B cell (primary cell): Measurements from ENCODE around the gene PTPRN2. TPM values are rescaled to one million over a fixed set of nuclear protein-coding genes. Genes with fewer than 3 reads are reported as not detected.

Experiments used
- ATAC-seq: fragments of 200-7000 bp; cut with Tn5 transposase; one replicate; pipeline ENCODE4 v1.10.0; 2021; ENCODE audit warnings: low read depth, mild to moderate bottlenecking, moderate number of reproducible peaks, moderate library complexity
- CTCF ChIA-PET: fragments of 350-600 bp; sonication (Branson Sonifier 250); formaldehyde crosslinking; loops from one replicate; lab custom pipeline; 2021; ENCODE audit warnings: antibody characterized with exemption, inconsistent platforms; lab: Charles Lee
- POLR2A ChIA-PET: fragments of 350-600 bp; sonication (Branson Sonifier 250); formaldehyde crosslinking; loops from one replicate; lab custom pipeline; 2021; ENCODE audit warnings: antibody characterized with exemption; lab: Charles Lee
- DNase-seq: peaks from one replicate; pipeline ENCODE4 v3.0.0; 2013
- H2AFZ ChIP-seq: 2 replicates; pipeline ENCODE4 v1.6.1; 2012; ENCODE audit warnings: mild to moderate bottlenecking, low read depth, low read length; ENCODE audit not compliant: insufficient read depth, poor library complexity, severe bottlenecking
- H3K27ac ChIP-seq, 2 donors: 1 replicate in 1 of 2; 2 replicates in 1 of 2; pipeline ENCODE4 v1.5.1; 2012 to 2013; ENCODE audit warnings: low read length in 2 of 2, mild to moderate bottlenecking in 2 of 2, moderate library complexity in 1 of 2
- H3K27me3 ChIP-seq, 4 experiments: fragments of 200-600 bp in 1 of 4; sonication (generic) in 1 of 4; replicated peaks in 1 of 4; 1 replicate in 2 of 4; 2 replicates in 2 of 4; pipeline versions ENCODE4 v1.6.1 to v1.7.0; 2013 to 2016; ENCODE audit warnings: low read length in 3 of 4, mild to moderate bottlenecking in 2 of 4, mixed read lengths in 1 of 4, moderate library complexity in 1 of 4; ENCODE audit not compliant: insufficient read depth in 4 of 4, control insufficient read depth in 3 of 4; ENCODE audit errors: control extremely low read depth in 1 of 4
- H3K36me3 ChIP-seq, 2 experiments: replicated peaks in 1 of 2; 1 replicate in 1 of 2; 2 replicates in 1 of 2; pipeline versions ENCODE4 v1.6.1 to v1.7.1; 2013; ENCODE audit warnings: low read length in 1 of 2; ENCODE audit not compliant: insufficient read depth in 2 of 2, control insufficient read depth in 1 of 2; ENCODE audit errors: control extremely low read depth in 1 of 2, extremely low read depth in 1 of 2
- H3K4me1 ChIP-seq, 2 donors: fragments of 200-600 bp in 1 of 2; sonication (generic) in 1 of 2; 1 replicate in 1 of 2; 2 replicates in 1 of 2; pipeline versions ENCODE4 v1.5.1 to v1.6.1; 2013 to 2017; ENCODE audit warnings: low read length in 2 of 2; ENCODE audit not compliant: control insufficient read depth in 2 of 2, insufficient read depth in 2 of 2
- H3K4me2 ChIP-seq: replicated peaks from 2 replicates; pipeline ENCODE3; 2012; ENCODE audit warnings: mild to moderate bottlenecking, low read depth, low read length; ENCODE audit not compliant: poor library complexity, severe bottlenecking
- H3K4me3 ChIP-seq, 5 experiments: fragments of 200-600 bp in 1 of 5; sonication (generic) in 1 of 5; 1 replicate in 3 of 5; 2 replicates in 2 of 5; pipeline versions ENCODE4 v1.5.1 to v1.7.0; 2011 to 2016; ENCODE audit warnings: low read length in 4 of 5, mild to moderate bottlenecking in 4 of 5, low read depth in 2 of 5, control low read depth in 1 of 5, moderate library complexity in 1 of 5; ENCODE audit not compliant: insufficient read depth in 1 of 5; ENCODE audit errors: control extremely low read depth in 1 of 5, extremely low read depth in 1 of 5
- H3K79me2 ChIP-seq: fragments of 200-600 bp; sonication (generic); one replicate; pipeline ENCODE4 v1.6.0; 2016; ENCODE audit warnings: low read length; ENCODE audit not compliant: control insufficient read depth, insufficient read depth
- H3K9ac ChIP-seq: fragments of 200-600 bp; sonication (generic); 2 replicates; pipeline ENCODE4 v1.6.1; 2017; ENCODE audit warnings: mild to moderate bottlenecking, low read length, moderate library complexity
- H3K9me3 ChIP-seq, 3 donors: one replicate each; pipeline versions ENCODE4 v1.6.1 to v1.7.1; 2013; ENCODE audit warnings: low read length in 2 of 3; ENCODE audit not compliant: control insufficient read depth in 2 of 3, insufficient read depth in 1 of 3; ENCODE audit errors: control extremely low read depth in 1 of 3
- H4K20me1 ChIP-seq: 2 replicates; pipeline ENCODE4 v1.6.0; 2012; ENCODE audit warnings: mild to moderate bottlenecking, low read length; ENCODE audit not compliant: insufficient read depth, control insufficient read depth, poor library complexity, severe bottlenecking
- H3K27ac Mint-ChIP-seq: one replicate; pipeline ENCODE4 v1.8.0; 2021; ENCODE audit warnings: mixed read lengths
- H3K27me3 Mint-ChIP-seq: one replicate; pipeline ENCODE4 v1.8.0; 2021; ENCODE audit warnings: mixed read lengths
- H3K4me1 Mint-ChIP-seq: one replicate; pipeline ENCODE4 v1.8.0; 2021; ENCODE audit warnings: mixed read lengths
- H3K4me3 Mint-ChIP-seq: one replicate; pipeline ENCODE4 v1.8.0; 2021; ENCODE audit warnings: mixed read lengths
- H3K9me3 Mint-ChIP-seq: one replicate; pipeline ENCODE4 v1.8.0; 2022; ENCODE audit warnings: mixed read lengths; ENCODE audit not compliant: insufficient read depth
- EZH2 ChIP-seq: IDR thresholded peaks from 2 replicates; pipeline ENCODE4 v1.6.1; 2012; ENCODE audit warnings: borderline replicate concordance, low read depth, mild to moderate bottlenecking, moderate library complexity, low read length; ENCODE audit not compliant: insufficient read depth, poor library complexity, severe bottlenecking
- WGBS: methylation state at CpG from one replicate; pipeline ENCODE4 v1.1.5; 2013; ENCODE audit warnings: missing lambda C conversion rate; ENCODE audit not compliant: insufficient coverage; 5-methylcytosine and 5-hydroxymethylcytosine counted together
- intact Hi-C: fragments of 100-400 bp; cut with micrococcal nuclease; formaldehyde crosslinking; loops from one replicate; pipeline ENCODE4 v1.10.0; 2022
- polyA plus RNA-seq: library from polyadenylated mRNA; depleted of rRNA; stranded (reverse); fragments of >200 nt; gene quantifications from 2 replicates; pipeline ENCODE4 v1.2.3, GENCODE V29; 2012
- total RNA-seq, 2 donors: library from RNA; stranded (reverse); fragments of 120-200 nt in 1 of 2; gene quantifications; 1 replicate in 1 of 2; 2 replicates in 1 of 2; pipeline versions ENCODE4 v1.2.3 to v1.2.4, GENCODE V29; 2013 to 2022
- TF ChIP-seq, protein P1 (sequence below): fragments of 200-600 bp; IDR thresholded peaks from one replicate; pipeline ENCODE4 v1.8.0; 2022; ENCODE audit warnings: antibody characterized with exemption, mild to moderate bottlenecking

Gene PTPRN2
- total and polyA plus RNA-seq, 2 donors (not counting 1 experiment from before 2014, with no cell fraction given): 2.0 to 5.0 TPM

DNA sequence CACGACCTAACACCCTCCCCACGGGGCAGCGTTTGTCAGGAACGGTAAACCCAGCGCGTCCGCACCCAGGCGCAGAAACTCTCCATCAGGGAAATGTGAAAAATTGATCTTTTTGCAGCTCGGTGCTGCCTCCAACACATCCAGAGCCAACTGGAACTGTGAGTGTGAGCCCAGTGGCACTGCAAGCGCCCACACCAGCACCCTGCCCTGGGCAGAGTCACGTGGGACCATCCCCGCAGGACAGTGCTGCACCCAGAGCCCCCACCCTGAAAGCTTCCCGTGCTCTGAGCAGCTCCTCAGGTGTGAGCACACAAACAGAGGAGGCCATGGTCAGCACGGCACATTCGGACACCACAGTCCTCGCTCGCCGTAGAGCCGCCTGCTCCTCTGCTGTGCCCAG lies 919.9 kb downstream of the PTPRN2 start:
- Histone ChIP-seq H3K9me3 (peaks cover 0 to 28% (median 0%) of the 10 kb centered on the region in 3 donors), H3K27me3 (peaks cover 0 to 19% (median 0%) of the 10 kb centered on the region in 4 experiments), H3K36me3 (no peaks in the 10 kb centered on the region), H3K27ac (no peak overlapping the region), H3K4me1 (peaks cover 3 to 13% of the 10 kb centered on the region in 2 donors), H4K20me1 (no peaks in the 10 kb centered on the region), H2AFZ (no peak overlapping the region), H3K9ac (no peak overlapping the region), H3K4me2 (no peak overlapping the region), H3K79me2 (no peaks in the 10 kb centered on the region), H3K4me3 (no peak overlapping the region)
- ChIA-PET CTCF (no interaction called here), POLR2A (no interaction called here)
- WGBS: 93% methylated on average over 16 of the region's 19 CpGs
- H3K27me3 Mint-ChIP-seq: peaks cover 11% of the 10 kb centered on the region
- TF ChIP-seq, protein P1, sequence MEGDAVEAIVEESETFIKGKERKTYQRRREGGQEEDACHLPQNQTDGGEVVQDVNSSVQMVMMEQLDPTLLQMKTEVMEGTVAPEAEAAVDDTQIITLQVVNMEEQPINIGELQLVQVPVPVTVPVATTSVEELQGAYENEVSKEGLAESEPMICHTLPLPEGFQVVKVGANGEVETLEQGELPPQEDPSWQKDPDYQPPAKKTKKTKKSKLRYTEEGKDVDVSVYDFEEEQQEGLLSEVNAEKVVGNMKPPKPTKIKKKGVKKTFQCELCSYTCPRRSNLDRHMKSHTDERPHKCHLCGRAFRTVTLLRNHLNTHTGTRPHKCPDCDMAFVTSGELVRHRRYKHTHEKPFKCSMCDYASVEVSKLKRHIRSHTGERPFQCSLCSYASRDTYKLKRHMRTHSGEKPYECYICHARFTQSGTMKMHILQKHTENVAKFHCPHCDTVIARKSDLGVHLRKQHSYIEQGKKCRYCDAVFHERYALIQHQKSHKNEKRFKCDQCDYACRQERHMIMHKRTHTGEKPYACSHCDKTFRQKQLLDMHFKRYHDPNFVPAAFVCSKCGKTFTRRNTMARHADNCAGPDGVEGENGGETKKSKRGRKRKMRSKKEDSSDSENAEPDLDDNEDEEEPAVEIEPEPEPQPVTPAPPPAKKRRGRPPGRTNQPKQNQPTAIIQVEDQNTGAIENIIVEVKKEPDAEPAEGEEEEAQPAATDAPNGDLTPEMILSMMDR: no peak
- TF ChIP-seq EZH2: no peak
- H3K4me1 Mint-ChIP-seq: peaks cover 6% of the 10 kb centered on the region
- no peak overlapping the region for H3K4me3 Mint-ChIP-seq
- H3K27ac Mint-ChIP-seq: no peak overlapping the region
- DNase-seq (no peak), ATAC-seq (no peak)
- no peaks in the 10 kb centered on the region for H3K9me3 Mint-ChIP-seq
- intact Hi-C loops: no loop called here

DNA sequence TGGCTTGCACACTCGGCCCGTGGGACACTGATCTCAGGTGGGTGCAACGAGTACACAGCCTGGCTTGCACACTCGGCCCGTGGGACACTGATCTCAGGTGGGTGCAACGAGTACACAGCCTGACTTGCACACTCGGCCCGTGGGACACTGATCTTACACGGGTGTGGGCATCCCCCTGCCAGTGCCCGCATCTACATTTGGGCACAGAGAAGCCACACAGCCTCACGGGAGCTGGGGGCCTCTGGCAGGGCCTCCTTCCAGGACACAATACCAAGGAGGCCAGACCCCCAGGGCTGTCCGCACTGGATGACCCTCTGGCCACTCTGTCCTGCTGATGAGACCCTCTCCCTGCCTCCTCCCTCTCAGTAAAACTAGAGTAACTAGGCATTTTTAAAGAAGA lies 920.4 kb downstream of the PTPRN2 start:
- POLR2A ChIA-PET: no interaction called here
- intact Hi-C loops: no loop called here
- no peak overlapping the region for H3K4me2 ChIP-seq
- CTCF ChIA-PET: no interaction called here
- no peak overlapping the region for H3K4me3 ChIP-seq
- DNase-seq (no peak), ATAC-seq (no peak)
- Mint-ChIP-seq H3K4me3 (no peak overlapping the region), H3K4me1 (peaks cover 6% of the 10 kb centered on the region), H3K27me3 (peaks cover 8% of the 10 kb centered on the region), H3K9me3 (no peaks in the 10 kb centered on the region), H3K27ac (no peak overlapping the region)
- no peak overlapping the region for H3K27ac ChIP-seq
- TF ChIP-seq, protein P1: no peak
- TF ChIP-seq EZH2: no peak
- H3K4me1 ChIP-seq: peaks cover 3 to 13% of the 10 kb centered on the region in 2 donors
- H3K27me3 ChIP-seq: peaks cover 0 to 19% (median 0%) of the 10 kb centered on the region in 4 experiments
- H3K9me3 ChIP-seq: peaks cover 0 to 32% (median 0%) of the 10 kb centered on the region in 3 donors
- H3K9ac ChIP-seq: no peak overlapping the region
- no peaks in the 10 kb centered on the region for H3K79me2 ChIP-seq
- H3K36me3 ChIP-seq: no peaks in the 10 kb centered on the region
- WGBS: 66% methylated on average over 9 of the region's 12 CpGs
- no peaks in the 10 kb centered on the region for H4K20me1 ChIP-seq
- no peak overlapping the region for H2AFZ ChIP-seq
